OCI-LY3 (cell line): ENCODE results near the gene DLX1.
A peak's percentile ranks its signal among the peaks of the same experiment; 100 is the strongest.

ENCODE experiments used
- H2AFZ ChIP-seq: fragments of 200-600, 300-600 bp; shearing (Covaris generic); 2 replicates; pipeline ENCODE4 v1.6.0; 2014; ENCODE audit warnings: antibody characterized with exemption, low read depth, low read length
- H3K27ac ChIP-seq: fragments of 200-600, 300-600 bp; sonication (generic); 2 replicates; pipeline ENCODE4 v1.5.1; 2014; ENCODE audit warnings: mild to moderate bottlenecking, low read length, moderate library complexity, mixed read lengths
- H3K27me3 ChIP-seq: fragments of 200-600, 300-600 bp; sonication (generic); 2 replicates; pipeline ENCODE4 v1.6.1; 2014; ENCODE audit warnings: low read depth, low read length, mixed read lengths
- H3K36me3 ChIP-seq: fragments of 200-600, 300-600 bp; sonication (generic); replicated peaks from 2 replicates; pipeline ENCODE3; 2014; ENCODE audit warnings: low read depth, low read length, mixed read lengths
- H3K4me1 ChIP-seq: fragments of 300-600, 200-600 bp; sonication (generic); 2 replicates; pipeline ENCODE4 v1.6.1; 2014; ENCODE audit warnings: low read length, mixed read lengths
- H3K4me2 ChIP-seq: fragments of 200-600, 300-600 bp; sonication (generic); 2 replicates; pipeline ENCODE4 v1.6.1; 2014; ENCODE audit warnings: low read length, mixed read lengths
- H3K4me3 ChIP-seq: fragments of 300-600, 200-600 bp; sonication (generic); 2 replicates; pipeline ENCODE4 v1.5.1; 2014; ENCODE audit warnings: antibody characterized with exemption, mild to moderate bottlenecking, low read length, moderate library complexity
- H3K79me2 ChIP-seq: fragments of 300-600, 200-600 bp; shearing (Covaris generic); 2 replicates; pipeline ENCODE4 v1.6.1; 2014; ENCODE audit warnings: mild to moderate bottlenecking, low read length, mixed read lengths
- H3K9ac ChIP-seq: fragments of 300-600, 200-600 bp; shearing (Covaris generic); 2 replicates; pipeline ENCODE4 v1.6.0; 2014; ENCODE audit warnings: mild to moderate bottlenecking, low read length, moderate library complexity
- H3K9me3 ChIP-seq: fragments of 200-600, 300-600 bp; shearing (Covaris generic); 2 replicates; pipeline ENCODE4 v1.6.1; 2014; ENCODE audit warnings: low read length, mixed read lengths; ENCODE audit not compliant: insufficient read depth
- H4K20me1 ChIP-seq: fragments of 200-600, 300-600 bp; sonication (generic); 2 replicates; pipeline ENCODE4 v1.6.1; 2016; ENCODE audit warnings: low read length, mixed read lengths; ENCODE audit not compliant: insufficient read depth
- CTCF ChIP-seq: fragments of 200-600, 300-600 bp; sonication (generic); IDR thresholded peaks from 2 replicates; pipeline ENCODE4 v1.5.1; 2014; ENCODE audit warnings: antibody characterized with exemption, low read length, low read depth
- EZH2phosphoT487 ChIP-seq: fragments of 200-600 bp; shearing (Covaris generic); IDR thresholded peaks from 2 replicates; pipeline ENCODE4 v1.6.1; 2018; ENCODE audit warnings: antibody characterized with exemption, mixed run types, low read depth

DLX1 gene

GRCh38 chr2:172052000-172052983 is 33.0 kb upstream of the DLX1 start:
- Histone ChIP-seq H3K36me3 (no peaks in the 10 kb centered on the region), H2AFZ (no peak overlapping the region), H3K27ac (no peak overlapping the region), H3K4me3 (peak overlapping the region; percentile 22; the same call in 1 of the 2 replicates), H3K79me2 (no peaks in the 10 kb centered on the region), H3K4me1 (peaks cover 12% of the 10 kb centered on the region), H3K9ac (no peak overlapping the region), H3K27me3 (no peaks in the 10 kb centered on the region), H3K9me3 (no peaks in the 10 kb centered on the region), H3K4me2 (peak overlapping the region; percentile 46), H4K20me1 (no peaks in the 10 kb centered on the region)
- no peak for TF ChIP-seq CTCF
- TF ChIP-seq EZH2phosphoT487, result no peak

DNA sequence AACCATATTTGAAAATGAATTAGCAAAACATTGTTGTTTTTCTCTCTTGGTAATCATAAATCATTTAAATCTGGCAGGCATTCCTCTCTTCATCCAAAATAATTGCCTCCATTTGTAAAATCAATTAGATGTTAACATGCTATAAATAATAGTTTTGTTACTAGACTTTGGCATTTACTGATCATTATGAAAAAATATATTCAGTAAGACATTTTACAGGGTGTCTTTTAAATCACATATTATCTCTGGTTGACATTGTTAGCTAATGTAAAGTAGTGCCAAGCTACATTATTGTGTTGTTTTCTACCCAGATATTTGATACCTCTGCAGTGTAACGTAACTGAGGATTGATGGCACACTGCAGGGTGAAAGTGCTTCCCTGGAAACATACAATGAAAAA is 31.8 kb upstream of the DLX1 start:
- Histone ChIP-seq H3K79me2 (no peaks in the 10 kb centered on the region), H3K4me3 (no peak overlapping the region), H3K9me3 (no peaks in the 10 kb centered on the region), H3K27me3 (no peaks in the 10 kb centered on the region), H3K27ac (no peak overlapping the region), H3K9ac (no peak overlapping the region), H4K20me1 (no peaks in the 10 kb centered on the region), H3K4me1 (peaks cover 12% of the 10 kb centered on the region), H3K36me3 (no peaks in the 10 kb centered on the region), H2AFZ (no peak overlapping the region), H3K4me2 (no peak overlapping the region)
- no peak for TF ChIP-seq CTCF
- no peak for TF ChIP-seq EZH2phosphoT487

- no peak overlapping the region for H2AFZ ChIP-seq
These were observed 29.0 kb upstream of the DLX1 start for GRCh38 chr2:172056293-172056692.

More at GRCh38 chr2:172056293-172056692, 29.0 kb upstream of the DLX1 start:
- no peaks in the 10 kb centered on the region for H3K36me3 ChIP-seq
- H3K27me3 ChIP-seq, result no peaks in the 10 kb centered on the region
- H3K4me3 ChIP-seq, result no peak overlapping the region
- peaks cover 12% of the 10 kb centered on the region for H3K4me1 ChIP-seq
- H3K4me2 ChIP-seq, result no peak overlapping the region
- no peak overlapping the region for H3K27ac ChIP-seq
- H3K9me3 ChIP-seq, result no peaks in the 10 kb centered on the region
- no peak for TF ChIP-seq CTCF
- TF ChIP-seq EZH2phosphoT487, result no peak
- H4K20me1 ChIP-seq, result no peaks in the 10 kb centered on the region
- no peak overlapping the region for H3K9ac ChIP-seq
- H3K79me2 ChIP-seq, result no peaks in the 10 kb centered on the region
